ENCODE measurements around the gene SLC13A1.

DNA sequence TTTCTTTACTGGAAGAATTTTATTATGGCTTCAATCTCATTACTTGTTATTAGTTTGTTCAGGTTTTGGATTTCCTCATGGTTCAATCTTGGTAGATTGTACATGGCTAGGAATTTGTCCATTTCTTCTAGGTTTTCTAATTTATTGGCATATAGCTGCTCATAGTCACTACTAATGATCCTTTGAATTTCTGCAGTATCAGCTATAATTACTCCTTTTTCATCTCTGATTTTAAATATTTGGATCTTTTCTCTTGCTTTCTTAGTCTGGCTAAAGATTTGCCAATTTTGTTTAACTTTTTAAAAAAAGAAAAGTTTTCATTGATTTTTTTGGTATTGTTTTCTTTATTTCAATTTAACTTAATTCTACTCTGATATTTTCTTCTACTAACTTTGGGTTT lies 59.2 kb downstream of the SLC13A1 start:
- TF ChIP-seq CTCF (IDR thresholded peaks at IDR 0.05), result no peak
- no peak for TF ChIP-seq POLR2A (IDR thresholded peaks at IDR 0.05)

Measured in Peyer's patch (tissue), 4 donors.